Mesenchymal stem cell (in vitro differentiated cells and primary cell): ENCODE measurements around the gene CD1E.
"Not testable (repeated sequence)": the region's sequence is repeated elsewhere in the genome, so short reads cannot be mapped to it uniquely, and the experiment has no call there.

Experiments
- DNase-seq: peaks from one replicate; pipeline ENCODE4 v3.0.0-alpha.2; 2013
- H2AFZ ChIP-seq: one replicate; pipeline ENCODE4 v1.6.1; 2013; ENCODE audit warnings: low read depth, mild to moderate bottlenecking, control low read depth, inconsistent platforms, low read length, moderate library complexity
- H2AK5ac ChIP-seq: 2 replicates; pipeline ENCODE4 v1.6.1; 2013; ENCODE audit warnings: low read length, moderate library complexity, mild to moderate bottlenecking, inconsistent platforms; ENCODE audit not compliant: severe bottlenecking
- H2BK120ac ChIP-seq: one replicate; pipeline ENCODE4 v1.6.1; 2013; ENCODE audit warnings: low read depth, mild to moderate bottlenecking, inconsistent platforms, low read length, moderate library complexity
- H2BK12ac ChIP-seq, 2 experiments: one replicate each; pipeline ENCODE4 v1.6.1; 2013; ENCODE audit warnings: inconsistent platforms in 2 of 2, low read length in 2 of 2, mild to moderate bottlenecking in 2 of 2, moderate library complexity in 2 of 2, control low read depth in 1 of 2
- H2BK15ac ChIP-seq: one replicate; pipeline ENCODE4 v1.6.1; 2013; ENCODE audit warnings: mild to moderate bottlenecking, low read depth, inconsistent platforms; ENCODE audit not compliant: poor library complexity, severe bottlenecking
- H2BK5ac ChIP-seq: 2 replicates; pipeline ENCODE4 v1.6.1; 2013; ENCODE audit warnings: low read depth, mild to moderate bottlenecking, low read length, control low read depth, inconsistent platforms; ENCODE audit not compliant: poor library complexity, severe bottlenecking
- H3K14ac ChIP-seq, 2 experiments: one replicate each; pipeline ENCODE4 v1.6.1; 2013; ENCODE audit warnings: inconsistent platforms in 2 of 2, low read length in 2 of 2, control low read depth in 1 of 2, mild to moderate bottlenecking in 1 of 2, moderate library complexity in 1 of 2
- H3K18ac ChIP-seq, 2 experiments: one replicate each; pipeline ENCODE4 v1.6.1; 2013; ENCODE audit warnings: inconsistent platforms in 2 of 2, low read length in 2 of 2, control low read depth in 1 of 2, low read depth in 1 of 2, mild to moderate bottlenecking in 1 of 2
- H3K23ac ChIP-seq, 2 experiments: one replicate each; pipeline ENCODE4 v1.6.1; 2013; ENCODE audit warnings: inconsistent platforms in 2 of 2, low read length in 2 of 2, mild to moderate bottlenecking in 2 of 2, moderate library complexity in 2 of 2, control low read depth in 1 of 2
- H3K27ac ChIP-seq: 2 replicates; pipeline ENCODE4 v1.5.1; 2013; ENCODE audit warnings: mild to moderate bottlenecking, moderate library complexity, low read length, control low read depth, inconsistent platforms; ENCODE audit not compliant: poor library complexity, severe bottlenecking
- H3K27me3 ChIP-seq, 2 experiments: 2 replicates each; pipeline versions ENCODE4 v1.6.1 to v1.7.0; 2013; ENCODE audit warnings: low read length in 2 of 2, mild to moderate bottlenecking in 2 of 2, moderate library complexity in 2 of 2, control low read depth in 1 of 2, inconsistent platforms in 1 of 2; ENCODE audit not compliant: control insufficient read depth in 1 of 2, insufficient read depth in 1 of 2
- H3K36me3 ChIP-seq, 2 experiments: 2 replicates each; pipeline versions ENCODE4 v1.6.1 to v1.7.0; 2013; ENCODE audit warnings: low read length in 2 of 2, control low read depth in 1 of 2, inconsistent platforms in 1 of 2, low read depth in 1 of 2, mild to moderate bottlenecking in 1 of 2; ENCODE audit not compliant: insufficient read depth in 2 of 2, control insufficient read depth in 1 of 2
- H3K4ac ChIP-seq, 2 experiments: one replicate each; pipeline ENCODE4 v1.6.1; 2013; ENCODE audit warnings: inconsistent platforms in 2 of 2, low read length in 2 of 2, mild to moderate bottlenecking in 2 of 2, moderate library complexity in 2 of 2, control low read depth in 1 of 2, low read depth in 1 of 2
- H3K4me1 ChIP-seq: 2 replicates; pipeline ENCODE4 v1.6.1; 2013; ENCODE audit warnings: low read depth, low read length, control low read depth; ENCODE audit not compliant: control insufficient read depth, insufficient read depth
- H3K4me2 ChIP-seq: 2 replicates; pipeline ENCODE4 v1.6.1; 2013; ENCODE audit warnings: low read length, mild to moderate bottlenecking, inconsistent platforms; ENCODE audit not compliant: poor library complexity, severe bottlenecking
- H3K4me3 ChIP-seq, 2 experiments: 2 replicates each; pipeline versions ENCODE4 v1.5.1 to v1.7.0; 2013; ENCODE audit warnings: low read length in 2 of 2, mild to moderate bottlenecking in 2 of 2, control low read depth in 1 of 2, low read depth in 1 of 2; ENCODE audit not compliant: insufficient read depth in 1 of 2
- H3K79me1 ChIP-seq: replicated peaks from 2 replicates; pipeline ENCODE4 v1.6.1; 2013; ENCODE audit warnings: mild to moderate bottlenecking, control low read depth, low read length, inconsistent platforms; ENCODE audit not compliant: poor library complexity, severe bottlenecking
- H3K9ac ChIP-seq: 2 replicates; pipeline ENCODE4 v1.7.0; 2013; ENCODE audit warnings: mild to moderate bottlenecking, low read length, moderate library complexity
- H3K9me3 ChIP-seq: 2 replicates; pipeline ENCODE4 v1.7.0; 2013; ENCODE audit warnings: mild to moderate bottlenecking, low read length; ENCODE audit not compliant: control insufficient read depth
- H4K8ac ChIP-seq: one replicate; pipeline ENCODE4 v1.6.1; 2013; ENCODE audit warnings: inconsistent platforms, mild to moderate bottlenecking, low read length, moderate library complexity
- H4K91ac ChIP-seq: one replicate; pipeline ENCODE4 v1.6.1; 2013; ENCODE audit warnings: mild to moderate bottlenecking, low read length, inconsistent platforms
- WGBS: methylation state at CpG from one replicate; pipeline ENCODE4 v1.1.7; 2013; ENCODE audit warnings: mixed read lengths; 5-methylcytosine and 5-hydroxymethylcytosine counted together

CD1E gene

GRCh38 chr1:158371188-158371953 lies 17.7 kb downstream of the CD1E start:
- Histone ChIP-seq H2BK120ac (no peak overlapping the region), H3K4me1 (no peaks in the 10 kb centered on the region), H3K9ac (no peak overlapping the region), H3K27ac (no peak overlapping the region), H3K4ac (no peak overlapping the region), H3K79me1 (no peaks in the 10 kb centered on the region), H3K4me3 (no peak overlapping the region), H3K9me3 (peaks cover 4% of the 10 kb centered on the region), H2BK12ac (no peak overlapping the region), H2AK5ac (no peak overlapping the region), H4K91ac (no peak overlapping the region), H3K23ac (no peak overlapping the region), H3K36me3 (no peaks in the 10 kb centered on the region), H3K4me2 (no peak overlapping the region), H2BK5ac (no peak overlapping the region), H4K8ac (no peak overlapping the region), H2BK15ac (no peak overlapping the region), H2AFZ (no peak overlapping the region), H3K27me3 (no peaks in the 10 kb centered on the region), H3K14ac (no peak overlapping the region), H3K18ac (no peak overlapping the region)
- 39% methylated on average over 5 of the region's 6 CpGs for WGBS
- no peak for DNase-seq

- not testable (repeated sequence) for H3K27ac ChIP-seq, H3K14ac ChIP-seq, H2BK5ac ChIP-seq, H3K4me1 ChIP-seq, H3K4me3 ChIP-seq, H2BK120ac ChIP-seq, H3K18ac ChIP-seq, H4K8ac ChIP-seq, H2AK5ac ChIP-seq, H3K36me3 ChIP-seq, H2AFZ ChIP-seq, H3K9me3 ChIP-seq, H3K23ac ChIP-seq, H2BK12ac ChIP-seq, DNase-seq, H3K4me2 ChIP-seq, H3K9ac ChIP-seq, H4K91ac ChIP-seq, H3K79me1 ChIP-seq, H3K27me3 ChIP-seq, H2BK15ac ChIP-seq, H3K4ac ChIP-seq
- WGBS = 87% methylated on average over 22 of the region's 25 CpGs
Observed at GRCh38 chr1:158374101-158374500, 20.4 kb downstream of the CD1E start.

- Histone ChIP-seq H3K9me3 (peaks cover 4% of the 10 kb centered on the region), H3K4me2 (no peak overlapping the region), H3K4me3 (no peak overlapping the region), H3K23ac (no peak overlapping the region), H3K9ac (no peak overlapping the region), H2AFZ (no peak overlapping the region), H2BK5ac (no peak overlapping the region), H3K27me3 (no peaks in the 10 kb centered on the region), H3K36me3 (no peaks in the 10 kb centered on the region), H2BK120ac (no peak overlapping the region), H3K4me1 (no peaks in the 10 kb centered on the region), H3K18ac (no peak overlapping the region), H2BK15ac (no peak overlapping the region), H3K27ac (no peak overlapping the region), H4K8ac (no peak overlapping the region), H2AK5ac (no peak overlapping the region), H4K91ac (no peak overlapping the region), H3K79me1 (no peaks in the 10 kb centered on the region), H3K14ac (no peak overlapping the region), H2BK12ac (no peak overlapping the region), H3K4ac (no peak overlapping the region)
- DNase-seq = no peak
- no CpG with 5 or more reads among the region's 1 CpG for WGBS
Observed at GRCh38 chr1:158374860-158375259, 21.2 kb downstream of the CD1E start.

GRCh38 chr1:158390331-158390730 lies 36.6 kb downstream of the CD1E start:
- no peaks in the 10 kb centered on the region for H3K36me3 ChIP-seq
- no peak overlapping the region for H3K18ac ChIP-seq
- no CpG with 5 or more reads among the region's 1 CpG for WGBS

More at GRCh38 chr1:158390331-158390730, 36.6 kb downstream of the CD1E start:
- Histone ChIP-seq H2BK15ac (no peak overlapping the region), H2AK5ac (no peak overlapping the region), H3K9me3 (no peaks in the 10 kb centered on the region), H3K27ac (no peak overlapping the region), H3K23ac (no peak overlapping the region), H4K8ac (no peak overlapping the region), H4K91ac (no peak overlapping the region), H3K27me3 (no peaks in the 10 kb centered on the region), H3K4me2 (no peak overlapping the region), H3K79me1 (no peaks in the 10 kb centered on the region), H3K4me1 (no peaks in the 10 kb centered on the region), H2BK120ac (no peak overlapping the region), H3K4ac (no peak overlapping the region), H3K14ac (no peak overlapping the region), H3K9ac (no peak overlapping the region), H2BK12ac (no peak overlapping the region), H2BK5ac (no peak overlapping the region), H3K4me3 (no peak overlapping the region), H2AFZ (no peak overlapping the region)
- DNase-seq = no peak
